Non-pigmented ciliary epithelial cell (primary cell): ENCODE data around the gene ZDHHC17.
"Not testable (repeated sequence)": the region's sequence is repeated elsewhere in the genome, so short reads cannot be mapped to it uniquely, and the experiment has no call there.

Source experiments
- DNase-seq: peaks from one replicate; pipeline ENCODE4 v3.0.0-alpha.2; 2010; ENCODE audit warnings: low read depth

The ZDHHC17 gene

DNA sequence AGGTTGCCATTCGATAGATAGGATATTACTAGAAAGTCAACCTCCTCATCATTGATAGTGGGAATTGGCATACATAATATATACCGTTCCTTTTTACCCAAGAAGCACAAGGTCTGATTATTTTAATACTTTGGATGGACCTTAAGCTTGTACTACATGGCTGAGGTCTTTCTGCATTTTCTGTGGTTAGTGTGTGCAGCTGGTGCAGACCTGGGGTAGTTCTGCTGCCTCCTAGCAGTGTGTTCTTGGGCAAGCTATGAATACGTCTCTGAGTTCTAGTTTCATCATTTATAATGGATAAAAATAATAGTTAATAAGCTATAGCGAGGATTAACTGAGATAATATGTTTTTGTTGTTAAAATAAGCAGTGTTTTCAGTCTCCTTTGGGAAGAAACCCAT, 2.2 kb downstream of the ZDHHC17 start:
- DNase-seq, result no peak

DNA sequence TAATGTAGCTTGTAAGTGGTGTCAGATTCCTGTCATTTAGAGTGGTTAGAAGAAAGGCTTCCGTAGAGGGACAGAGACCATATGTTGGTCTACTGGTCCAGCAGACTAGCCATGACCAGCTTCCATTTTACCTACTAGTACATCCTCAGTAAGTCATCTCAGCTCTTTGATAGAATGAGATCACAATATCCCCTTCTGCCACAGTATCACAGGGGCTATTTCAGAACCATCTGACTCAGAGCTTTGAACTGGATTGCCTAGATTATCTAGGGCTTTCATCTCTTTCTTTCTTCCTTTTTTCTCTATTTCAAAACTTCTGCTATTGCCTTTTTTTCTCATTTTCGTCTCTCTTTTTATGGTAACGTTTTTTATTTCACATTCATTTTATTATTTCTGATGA, 4.7 kb downstream of the ZDHHC17 start:
- DNase-seq, result no peak

DNA sequence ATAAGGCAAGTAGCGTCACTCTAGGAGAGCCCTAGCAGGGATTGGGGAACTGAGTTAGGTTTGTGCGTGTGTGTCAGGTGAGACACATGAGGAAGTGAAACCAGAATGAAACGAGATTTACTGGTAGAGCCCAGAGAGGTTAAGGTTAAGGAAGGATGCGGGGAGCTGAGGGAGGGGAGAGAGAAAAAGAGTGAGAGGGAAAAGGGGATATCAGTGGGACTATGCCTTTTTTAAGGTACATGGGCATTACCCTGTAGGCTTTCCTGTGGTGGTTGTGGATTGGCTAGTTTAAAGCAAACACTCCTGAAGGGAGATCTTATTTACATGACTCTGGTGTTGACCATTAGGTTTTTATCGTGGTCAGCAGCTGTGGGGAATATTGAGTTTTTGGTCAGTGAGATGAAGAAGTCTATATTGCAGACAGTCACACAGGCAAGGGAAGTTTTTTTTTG, 13.9 kb downstream of the ZDHHC17 start:
- DNase-seq, result no peak

DNA sequence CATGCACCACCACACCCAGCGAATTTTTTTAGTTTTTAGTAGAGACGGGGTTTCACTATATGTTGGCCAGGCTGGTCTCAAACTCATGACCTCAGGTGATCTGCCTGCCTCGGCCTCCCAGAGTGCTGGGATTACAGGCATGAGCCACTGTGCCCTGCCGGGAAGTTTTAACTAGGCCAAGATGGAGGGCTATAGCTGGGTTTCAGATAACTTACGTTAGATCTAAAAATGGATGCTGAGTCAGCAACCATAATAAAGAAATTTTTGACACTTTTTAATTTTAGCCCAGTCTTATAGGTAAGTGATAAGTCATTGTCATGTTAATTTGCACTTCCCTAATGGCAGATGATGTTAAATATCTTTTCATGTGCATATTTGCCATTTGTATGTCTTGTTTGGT, 14.4 kb downstream of the ZDHHC17 start:
- DNase-seq, result no peak

DNA sequence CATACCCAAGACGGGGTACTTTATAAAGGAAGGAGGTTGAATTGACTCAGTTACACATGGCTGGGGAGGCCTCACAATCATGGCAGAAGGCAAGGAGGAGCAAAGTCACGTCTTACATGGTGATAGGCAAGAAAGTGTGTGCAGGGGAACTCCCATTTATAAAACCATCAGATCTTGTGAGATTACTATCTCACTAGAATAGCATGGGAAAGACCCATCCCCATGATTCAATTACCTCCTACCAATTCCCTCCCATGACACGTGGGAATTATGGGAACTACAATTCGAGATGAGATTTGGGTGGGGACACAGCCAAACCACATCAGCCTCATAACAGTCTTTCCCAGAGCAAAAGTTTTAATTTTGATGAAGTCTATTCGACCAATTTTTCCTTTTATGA, 15.4 kb downstream of the ZDHHC17 start:
- DNase-seq, result not testable (repeated sequence)

DNA sequence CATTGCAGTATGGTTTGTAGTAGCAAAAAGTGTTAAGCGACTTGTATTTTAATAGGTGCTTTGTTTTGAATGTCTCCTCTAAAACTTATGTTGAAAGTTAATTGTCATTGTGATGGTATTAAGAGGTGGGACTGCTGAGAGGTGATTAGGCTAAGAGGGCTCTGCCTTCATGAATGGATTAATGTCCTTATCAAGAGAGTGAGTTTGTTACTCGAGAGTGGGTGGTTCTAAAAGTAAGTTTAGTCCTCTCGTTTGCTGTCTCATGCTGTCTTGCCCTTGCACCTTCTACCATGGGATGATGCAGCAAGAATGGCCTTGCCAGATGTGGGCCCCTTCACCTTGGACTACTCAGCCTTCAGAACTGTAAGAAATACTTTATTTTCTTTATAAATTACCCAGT, 17.4 kb downstream of the ZDHHC17 start:
- DNase-seq, result no peak

DNA sequence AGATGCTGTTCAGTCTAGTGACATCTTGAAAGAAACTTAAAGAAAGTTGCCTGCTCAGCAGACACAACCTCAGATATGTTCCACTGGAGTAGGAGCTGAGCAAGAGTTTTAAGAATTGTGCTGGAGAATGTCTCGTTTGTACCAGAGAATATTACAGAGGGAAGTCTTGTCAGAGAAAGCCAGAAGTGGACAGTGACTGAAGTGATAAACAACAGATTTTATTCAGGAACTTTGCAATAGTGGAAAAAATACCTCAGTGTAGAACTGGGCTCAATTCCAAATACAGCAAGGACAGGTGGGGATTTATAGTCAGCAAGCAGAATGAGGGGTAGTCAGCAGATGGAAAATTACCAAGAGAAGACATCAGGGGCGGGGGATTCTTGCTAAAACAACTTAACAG, 18.6 kb downstream of the ZDHHC17 start:
- no peak for DNase-seq

DNA sequence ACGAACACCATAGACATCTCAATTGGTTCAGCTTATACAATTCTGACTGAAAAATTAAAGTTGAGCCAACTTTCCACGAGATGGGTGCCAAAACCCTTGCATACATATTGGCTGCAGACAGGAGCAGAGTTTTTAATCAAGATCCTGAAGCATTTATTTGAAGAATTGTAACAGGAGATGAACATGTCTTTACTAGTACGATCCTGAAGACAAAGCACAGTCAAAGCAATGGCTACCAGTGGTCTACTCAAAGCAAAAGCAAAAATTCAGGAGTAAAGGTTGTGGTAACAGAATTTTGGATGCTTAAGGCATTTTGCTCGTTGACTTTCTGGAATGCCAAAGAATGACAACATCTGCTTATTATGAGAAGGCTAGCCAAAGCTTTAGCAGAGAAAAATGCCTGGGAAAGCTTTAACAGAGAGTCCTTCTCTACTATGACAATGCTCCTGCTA, 20.7 kb downstream of the ZDHHC17 start:
- peak; percentile 24 for DNase-seq

DNA sequence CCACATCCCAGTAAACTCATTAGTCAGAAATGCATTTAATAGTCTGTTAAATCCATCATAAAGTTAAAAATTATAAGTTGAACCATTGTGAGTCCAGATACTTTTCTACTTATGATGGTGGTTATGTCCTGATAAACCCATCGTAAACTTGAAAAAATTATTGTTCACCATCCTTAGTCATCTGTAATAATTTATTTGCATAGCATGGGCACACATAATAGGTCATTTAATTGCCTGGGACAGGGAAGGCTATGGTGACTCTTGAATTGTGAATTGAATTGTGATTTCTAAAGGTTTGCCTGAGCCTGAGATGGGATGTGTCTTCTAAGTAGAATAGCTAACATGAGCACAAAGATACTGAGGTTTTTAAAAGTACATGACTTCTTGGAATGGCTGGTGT, 21.5 kb downstream of the ZDHHC17 start:
- no peak for DNase-seq

DNA sequence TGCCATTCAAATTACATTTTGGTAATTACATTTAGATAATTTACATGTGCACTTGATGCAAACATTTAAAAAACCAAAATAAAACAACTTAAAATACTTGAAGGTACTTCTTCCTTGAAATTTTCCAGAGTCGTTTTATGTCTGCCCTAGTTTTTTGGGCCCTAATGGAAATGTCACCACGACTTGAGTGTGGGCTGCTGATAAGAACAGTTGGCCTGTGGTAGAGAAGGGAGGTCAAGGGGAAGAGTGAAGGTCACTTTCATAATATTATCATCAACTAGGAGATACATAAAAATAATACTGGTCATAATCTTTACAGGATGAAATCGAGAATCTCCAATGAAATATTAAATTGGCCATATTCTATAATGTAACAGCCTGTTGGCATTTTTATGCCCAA, 23.1 kb downstream of the ZDHHC17 start:
- no peak for DNase-seq

DNA sequence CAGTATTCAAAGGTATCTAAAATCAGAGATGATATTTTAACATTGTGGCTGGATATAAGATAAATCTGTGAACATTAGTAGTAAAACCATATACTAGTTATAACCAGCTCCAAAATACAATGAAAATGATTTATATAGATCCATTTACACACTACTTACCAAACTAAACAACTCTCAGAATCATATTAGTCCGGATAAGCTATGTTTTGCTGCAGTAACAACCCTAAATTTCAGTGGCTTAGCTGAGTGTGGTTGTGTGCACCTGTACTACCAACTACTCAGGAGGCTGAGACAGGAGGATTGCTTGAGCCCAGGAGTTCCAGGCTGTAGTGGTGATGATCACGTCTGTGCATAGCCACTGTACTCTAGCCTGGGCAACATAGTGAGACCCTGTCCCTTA, 23.8 kb downstream of the ZDHHC17 start:
- no peak for DNase-seq

DNA sequence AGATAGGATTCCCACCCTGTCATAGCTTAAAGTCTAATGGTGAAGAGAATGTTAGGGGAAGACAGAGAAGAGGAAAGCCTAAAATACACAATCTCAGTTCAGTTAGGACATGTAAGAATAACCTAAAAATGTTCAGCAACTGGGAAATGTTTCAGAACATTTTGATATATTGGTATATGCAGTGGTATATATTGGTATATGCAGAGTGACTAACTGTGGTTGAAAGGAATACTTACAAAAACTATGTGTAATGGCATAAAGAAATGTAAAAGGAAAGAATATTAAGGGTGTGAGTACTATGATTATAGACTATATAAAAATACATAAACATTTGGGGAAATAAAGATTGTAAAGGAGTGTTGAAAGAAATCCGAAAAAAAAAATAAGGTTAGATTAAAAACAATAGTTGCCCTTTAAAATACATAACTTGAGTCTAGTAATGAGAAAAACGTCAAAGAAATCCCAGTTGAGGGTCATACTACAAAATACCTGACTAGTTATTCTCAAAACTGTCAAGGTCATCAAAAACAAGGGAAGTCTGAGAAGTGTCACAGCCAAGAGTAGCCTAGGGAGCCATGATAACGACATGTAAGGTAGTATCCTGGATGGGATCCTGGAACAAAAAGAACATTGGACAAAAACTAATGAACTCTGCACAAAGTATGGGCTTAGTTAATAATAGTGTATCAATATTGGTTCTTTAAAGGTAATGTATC, 25.6 kb downstream of the ZDHHC17 start:
- no peak for DNase-seq

DNA sequence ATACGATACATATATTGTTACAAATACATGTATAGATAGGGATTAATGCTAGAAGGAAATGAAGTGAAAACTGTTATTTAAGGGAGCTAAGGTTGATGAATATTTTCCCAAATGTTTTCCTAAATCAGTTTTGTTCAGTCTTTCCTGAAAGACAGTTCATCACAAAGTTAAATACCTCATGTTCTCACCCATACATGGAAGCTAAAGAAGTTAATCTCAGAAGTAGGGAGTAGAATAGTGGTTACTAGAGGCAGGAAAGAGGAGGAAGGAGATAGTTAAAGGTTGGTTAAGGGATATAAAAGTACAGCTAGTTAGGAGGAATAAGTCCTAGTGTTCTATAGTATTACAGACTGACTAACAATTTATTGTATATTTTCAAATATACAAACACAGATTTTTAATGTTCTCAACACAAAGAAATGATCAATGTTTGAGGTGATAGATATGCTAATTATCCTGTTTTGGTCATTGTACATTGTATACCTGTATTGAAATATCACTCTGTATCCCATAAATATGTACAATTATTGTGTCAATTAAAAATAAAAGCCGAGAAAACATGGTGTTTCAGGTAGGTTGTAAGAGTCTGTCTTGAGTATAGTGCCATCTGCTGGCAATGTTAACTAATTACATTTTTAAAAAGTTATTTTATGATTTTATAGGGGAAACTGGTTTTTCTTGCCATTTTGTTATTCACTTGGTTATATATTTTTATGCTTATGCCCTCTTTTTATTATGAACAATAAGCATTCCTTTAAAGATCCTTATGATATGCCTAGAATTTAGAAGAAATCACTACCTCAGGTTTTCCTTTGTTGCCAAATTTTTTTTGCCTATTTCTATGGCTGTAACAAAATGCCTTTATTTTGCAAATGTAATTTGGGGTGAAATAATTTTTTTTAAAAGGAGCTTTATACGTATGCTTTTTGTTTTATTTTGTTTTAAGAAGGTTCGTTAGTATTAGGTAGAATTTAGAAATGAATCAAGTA, 26.9 kb downstream of the ZDHHC17 start:
- no peak for DNase-seq

DNA sequence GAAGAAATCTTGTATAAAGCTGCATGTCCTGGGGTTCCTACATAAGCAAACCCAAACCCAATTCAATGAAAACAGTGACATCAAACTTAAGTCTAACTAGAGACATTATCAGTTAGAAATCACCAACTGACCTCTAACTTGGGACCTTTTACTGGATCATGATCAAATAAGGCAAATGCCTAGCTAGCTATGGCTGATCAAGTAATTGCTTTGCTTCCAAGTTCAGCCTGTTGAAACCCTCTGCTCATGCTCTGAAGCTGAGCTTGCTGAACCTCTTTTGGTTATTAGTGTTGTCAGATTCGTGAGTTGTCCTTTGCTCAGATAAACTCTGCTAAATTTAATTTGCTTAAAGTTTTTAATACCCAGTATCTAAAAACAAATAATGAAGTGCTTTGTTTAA, 28.9 kb downstream of the ZDHHC17 start:
- no peak for DNase-seq

DNA sequence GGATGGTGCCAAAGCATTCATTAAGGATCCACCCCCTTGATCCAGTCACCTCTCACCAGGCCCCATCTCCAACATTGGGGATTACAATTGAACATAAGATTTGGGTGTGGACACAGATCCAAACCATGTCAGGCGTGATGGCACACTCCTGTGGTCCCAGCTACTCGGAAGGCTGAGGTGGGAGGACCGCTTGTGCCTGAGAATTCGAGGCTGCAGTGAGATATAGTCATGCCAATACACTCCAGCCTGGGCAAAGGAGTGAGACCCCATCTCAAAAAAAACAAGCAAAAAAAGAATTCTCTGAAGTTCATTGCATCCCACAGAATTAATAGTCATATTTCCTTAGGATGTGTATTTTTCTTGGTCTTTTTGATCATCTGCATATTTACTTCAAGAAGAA, 34.9 kb downstream of the ZDHHC17 start:
- DNase-seq, result no peak

DNA sequence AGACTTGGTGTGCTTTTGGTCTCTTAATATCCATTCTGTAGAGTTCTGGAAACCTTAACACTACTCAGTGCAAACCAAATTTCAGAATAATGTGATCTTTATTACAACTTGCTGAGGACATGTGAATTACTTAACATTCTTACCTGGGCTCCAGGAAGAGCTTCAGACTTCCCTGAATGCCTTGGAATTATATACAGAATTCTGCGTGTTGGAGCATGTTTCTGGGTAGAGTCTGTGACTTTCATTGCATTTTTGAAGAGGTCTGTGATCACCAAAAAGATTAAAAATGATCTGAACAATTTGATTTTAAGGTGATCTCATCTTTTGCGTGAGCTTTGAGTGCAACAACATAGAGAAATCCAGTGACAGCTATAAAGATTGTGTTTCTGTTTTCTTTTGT, 35.4 kb downstream of the ZDHHC17 start:
- DNase-seq, result no peak

DNA sequence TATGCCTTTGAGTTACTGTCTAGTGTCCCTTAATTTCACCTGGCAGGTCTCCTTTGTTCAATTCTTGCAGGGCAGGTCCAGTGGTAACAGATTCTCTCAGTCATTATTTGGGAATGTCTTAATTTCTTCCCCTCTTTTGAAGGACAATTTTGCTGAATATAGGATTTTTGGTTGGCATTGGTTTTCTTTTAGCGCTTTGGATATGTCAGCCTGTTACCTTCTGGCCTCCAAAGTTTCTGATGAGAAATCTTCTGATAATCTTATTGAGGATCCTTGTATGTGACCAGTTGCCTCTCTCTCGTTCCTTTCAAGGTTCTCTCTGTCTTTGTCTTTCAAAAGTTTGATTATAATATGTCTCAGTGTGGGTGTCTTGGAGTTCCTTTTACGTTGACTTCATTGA, 38.1 kb downstream of the ZDHHC17 start:
- DNase-seq, result no peak

DNA sequence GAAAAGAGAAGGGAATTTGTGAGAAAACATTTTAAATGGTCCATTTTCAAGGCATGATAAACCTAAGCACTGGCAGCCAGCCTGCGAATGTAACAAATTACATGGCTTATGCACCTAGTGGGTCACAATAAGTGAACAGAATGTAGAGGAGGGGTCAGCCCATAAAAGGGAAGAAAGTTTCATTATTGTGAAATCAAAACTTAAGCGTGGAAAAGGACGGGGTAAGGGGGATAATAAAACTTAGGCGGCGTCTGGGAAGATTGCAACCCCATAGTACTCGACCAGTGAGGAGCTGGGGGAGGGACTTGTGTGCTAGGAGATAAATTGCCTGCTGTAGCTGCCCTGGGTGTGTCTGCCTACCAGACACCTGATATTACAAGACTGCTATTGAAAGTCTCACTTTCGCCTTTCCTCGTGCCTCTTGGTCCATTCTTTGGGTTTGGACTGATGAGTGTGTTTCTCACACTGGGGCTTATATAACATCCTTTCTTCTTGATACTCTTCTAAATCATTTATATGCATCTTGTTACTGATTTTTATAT, 40.6 kb downstream of the ZDHHC17 start:
- no peak for DNase-seq

DNA sequence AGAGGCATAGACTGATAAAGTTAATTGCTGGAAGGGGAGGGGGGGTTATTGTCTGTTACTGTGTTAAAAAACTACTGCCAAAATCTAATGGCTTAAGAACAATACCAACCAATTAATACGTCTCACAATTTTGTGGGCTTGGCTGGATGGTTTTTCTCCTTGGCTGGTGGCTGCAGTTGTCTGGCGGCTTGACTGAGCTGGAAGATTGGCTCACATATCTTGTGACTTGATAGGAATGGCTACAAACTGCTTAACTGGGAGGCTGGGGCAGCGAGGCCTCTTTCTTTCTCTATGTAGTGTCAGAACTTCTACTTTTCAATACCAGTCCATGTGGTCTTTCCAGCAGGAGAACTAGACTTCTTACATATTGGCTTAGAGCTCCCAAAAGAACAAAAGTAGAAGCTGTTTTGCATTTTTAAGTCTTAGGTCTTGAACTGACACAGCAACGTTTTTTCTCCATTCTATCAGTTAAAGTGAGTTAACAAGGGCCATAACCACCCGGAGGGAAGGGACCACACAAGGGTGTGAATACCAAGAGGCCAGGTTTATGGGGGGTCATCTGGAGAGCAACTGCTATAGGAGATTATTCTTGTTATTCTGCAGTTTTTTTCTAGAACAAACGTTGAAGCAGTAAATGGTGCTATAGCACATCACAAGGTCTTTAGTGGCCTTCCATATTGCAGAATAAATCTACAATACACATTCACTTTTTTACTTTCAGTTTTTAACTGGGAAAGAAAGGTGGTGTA, 46.9 kb downstream of the ZDHHC17 start:
- no peak for DNase-seq

DNA sequence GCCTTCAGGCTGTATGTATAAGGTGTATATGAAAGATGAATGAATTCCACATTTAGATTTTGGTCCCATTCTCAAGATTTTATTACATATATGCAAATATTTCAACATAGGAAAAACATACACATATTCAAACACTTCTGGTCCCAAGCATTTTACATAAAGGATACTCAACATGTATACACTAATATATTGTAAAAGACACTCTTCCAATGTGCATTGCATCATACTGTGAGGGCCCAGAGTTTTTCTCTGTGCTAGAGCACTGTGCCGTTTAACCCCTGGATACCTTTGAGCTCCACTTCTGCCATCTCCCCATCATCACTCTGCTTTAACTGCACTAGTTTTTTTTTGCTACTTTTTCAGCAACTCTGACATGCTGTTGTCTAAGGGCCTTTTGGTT, 48.1 kb downstream of the ZDHHC17 start:
- no peak for DNase-seq

DNA sequence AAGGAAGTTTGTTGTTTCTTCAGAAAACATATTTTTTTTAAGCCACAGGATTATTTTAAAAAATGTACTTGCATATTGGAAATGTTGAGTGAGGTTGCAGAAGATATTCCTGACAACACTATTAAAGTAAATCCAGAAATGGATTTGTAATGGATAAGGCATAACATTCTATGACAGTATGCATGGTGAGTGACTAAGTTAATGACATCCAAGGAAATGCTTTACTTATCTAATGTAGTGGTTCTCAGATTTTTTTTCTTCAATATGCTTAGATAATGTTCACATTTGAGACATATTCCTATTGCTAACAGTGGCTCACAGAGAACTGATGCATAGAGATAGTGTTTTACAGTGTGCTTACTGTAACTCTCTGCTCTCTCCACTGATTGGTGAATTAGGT, 49.4 kb downstream of the ZDHHC17 start:
- no peak for DNase-seq

DNA sequence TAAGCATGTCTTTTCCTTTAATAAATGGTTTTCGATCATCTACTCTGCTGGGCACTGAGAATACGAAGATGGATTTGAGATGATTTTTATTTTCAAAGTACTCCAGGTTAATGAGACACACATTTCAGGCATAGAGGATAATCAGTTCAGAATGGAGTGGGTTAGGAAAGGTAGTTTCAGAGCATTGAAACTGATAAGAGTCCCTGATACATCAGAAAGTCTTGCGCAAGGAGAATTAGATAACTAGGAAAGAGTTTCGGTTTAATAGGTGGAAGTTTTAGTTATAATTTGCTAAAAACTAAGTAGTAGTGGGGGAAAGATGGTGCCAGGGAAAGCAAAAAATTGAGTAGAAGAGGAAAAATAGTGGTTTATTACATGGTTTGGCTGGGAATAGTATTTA, 50.1 kb downstream of the ZDHHC17 start:
- DNase-seq, result no peak
